Right kidney (tissue), 1 donor: ENCODE results near the gene ERO1B.
"Not testable (repeated sequence)": the region's sequence is repeated elsewhere in the genome, so short reads cannot be mapped to it uniquely, and the experiment has no call there.

Source experiments
- DNase-seq: peaks from one replicate; pipeline ENCODE4 v3.0.0-alpha.2; 2016

ERO1B gene

DNA sequence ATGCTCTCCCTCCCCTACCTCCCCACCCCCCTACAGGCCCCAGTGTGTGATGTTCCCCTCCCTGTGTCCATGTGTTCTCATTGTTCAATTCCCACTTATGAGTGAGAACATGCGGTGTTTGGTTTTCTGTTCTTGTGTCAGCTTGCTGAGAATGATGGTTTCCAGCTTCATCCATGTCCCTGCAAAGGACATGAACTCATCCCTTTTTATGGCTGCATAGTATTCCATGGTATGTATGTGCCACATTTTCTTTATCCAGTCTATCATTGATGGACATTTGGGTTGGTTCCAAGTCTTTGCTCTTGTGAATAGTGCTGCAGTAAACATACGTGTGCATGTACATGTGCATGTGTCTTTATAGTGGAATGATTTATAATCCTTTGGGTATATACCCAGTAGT, 95.3 kb downstream of the ERO1B start:
- not testable (repeated sequence) for DNase-seq

DNA sequence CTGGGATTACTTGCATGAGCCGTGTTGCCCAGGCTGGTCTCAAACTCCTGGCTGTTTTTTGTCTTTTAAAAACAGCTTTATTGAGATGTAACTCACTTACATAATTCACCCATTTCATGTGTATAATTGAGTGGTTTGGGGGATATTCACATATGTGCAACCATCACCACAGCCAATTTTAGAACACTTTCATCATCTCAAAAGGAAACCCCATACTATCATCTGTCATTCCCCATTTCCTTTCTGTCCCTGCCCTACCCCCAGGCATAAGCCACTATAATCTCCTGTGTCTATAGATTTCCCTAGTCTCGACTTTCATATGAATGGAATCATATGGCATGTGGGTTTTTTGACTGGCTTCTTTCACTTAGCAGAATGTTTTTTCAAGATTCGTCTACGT, 96.1 kb downstream of the ERO1B start:
- no peak for DNase-seq

DNA sequence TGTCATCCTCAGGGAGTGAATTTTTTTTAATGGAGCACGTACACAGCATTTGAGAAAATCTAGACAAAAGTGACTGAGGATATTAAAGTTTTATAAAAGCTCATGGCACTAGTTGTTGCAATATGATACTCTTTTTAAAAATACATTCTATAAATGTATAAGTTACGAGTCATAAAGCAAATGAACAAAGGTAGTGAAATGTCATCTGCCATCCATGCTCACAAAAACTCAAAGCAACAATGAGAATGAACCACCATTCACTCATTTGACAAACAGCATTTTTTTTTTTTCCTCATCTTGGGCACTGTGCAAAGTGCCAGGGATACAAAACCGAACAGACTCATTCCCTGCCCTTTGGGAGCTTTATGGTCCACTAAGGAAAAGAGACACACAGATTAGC, 100.7 kb downstream of the ERO1B start:
- no peak for DNase-seq

DNA sequence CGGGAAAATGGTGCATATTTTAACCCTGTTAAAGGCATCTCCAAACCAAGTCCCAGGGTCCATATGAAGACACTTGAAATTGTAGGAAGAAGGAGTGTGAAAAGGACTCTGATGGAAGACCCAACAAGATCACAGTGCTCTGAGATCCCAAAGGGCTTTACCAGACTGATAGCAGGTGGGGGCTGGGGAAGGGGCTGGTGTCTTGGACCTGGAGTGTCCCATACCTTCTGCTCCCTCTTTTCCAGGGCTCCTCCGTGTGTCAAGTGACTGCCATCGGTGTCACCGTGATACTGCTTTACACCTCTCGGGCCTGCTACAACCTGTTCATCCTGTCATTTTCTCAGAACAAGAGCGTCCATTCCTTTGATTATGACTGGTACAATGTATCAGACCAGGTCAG, 102.1 kb downstream of the ERO1B start:
- DNase-seq: no peak

DNA sequence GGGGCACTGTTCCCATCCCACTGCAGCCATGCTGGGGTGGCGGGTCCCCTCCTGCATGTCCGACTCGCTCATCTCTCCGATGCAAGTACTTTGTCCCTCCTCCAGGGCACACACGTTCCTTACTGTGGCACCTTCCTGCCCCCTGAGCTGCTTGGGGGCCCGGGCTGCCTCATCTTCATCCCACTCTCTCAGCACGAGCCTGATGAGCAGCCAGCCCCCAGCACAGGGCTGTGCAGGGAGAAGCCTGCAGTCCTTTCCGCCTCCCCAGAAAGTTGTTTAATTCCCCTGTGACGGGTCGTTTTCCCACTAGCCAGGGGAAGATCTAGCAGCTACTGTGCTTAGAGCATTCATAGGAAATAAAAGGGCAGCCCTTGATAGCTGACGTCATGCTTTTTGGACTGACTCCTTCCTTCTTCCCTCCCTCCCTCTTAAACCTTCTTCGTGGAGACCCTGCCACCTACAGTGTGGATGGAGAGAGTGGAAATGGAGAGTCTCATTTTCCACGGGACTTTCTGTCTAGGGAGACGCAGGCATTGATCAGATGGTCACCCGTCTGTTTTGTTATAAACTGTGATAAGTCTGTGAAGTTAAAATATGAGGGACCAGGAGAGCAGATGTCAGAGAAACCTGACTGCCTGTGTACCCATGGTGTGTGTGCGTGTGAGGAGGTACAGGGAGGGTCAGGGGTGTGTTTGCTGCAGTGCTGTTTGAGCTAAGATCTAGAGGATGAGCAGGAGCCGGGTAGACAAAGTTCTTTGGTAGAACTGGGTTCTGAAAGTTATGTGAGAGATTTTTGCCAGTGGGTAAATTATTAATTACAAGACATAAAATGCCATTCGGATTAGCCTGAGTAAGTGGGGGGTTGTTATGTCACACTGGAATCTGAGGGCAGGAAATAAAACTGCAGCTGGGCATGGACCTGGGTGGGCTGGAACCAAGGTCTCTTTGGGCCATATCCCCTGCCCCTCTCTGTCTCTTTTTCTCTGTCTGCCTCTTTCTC, 105.1 kb downstream of the ERO1B start:
- DNase-seq: peak; percentile 32

DNA sequence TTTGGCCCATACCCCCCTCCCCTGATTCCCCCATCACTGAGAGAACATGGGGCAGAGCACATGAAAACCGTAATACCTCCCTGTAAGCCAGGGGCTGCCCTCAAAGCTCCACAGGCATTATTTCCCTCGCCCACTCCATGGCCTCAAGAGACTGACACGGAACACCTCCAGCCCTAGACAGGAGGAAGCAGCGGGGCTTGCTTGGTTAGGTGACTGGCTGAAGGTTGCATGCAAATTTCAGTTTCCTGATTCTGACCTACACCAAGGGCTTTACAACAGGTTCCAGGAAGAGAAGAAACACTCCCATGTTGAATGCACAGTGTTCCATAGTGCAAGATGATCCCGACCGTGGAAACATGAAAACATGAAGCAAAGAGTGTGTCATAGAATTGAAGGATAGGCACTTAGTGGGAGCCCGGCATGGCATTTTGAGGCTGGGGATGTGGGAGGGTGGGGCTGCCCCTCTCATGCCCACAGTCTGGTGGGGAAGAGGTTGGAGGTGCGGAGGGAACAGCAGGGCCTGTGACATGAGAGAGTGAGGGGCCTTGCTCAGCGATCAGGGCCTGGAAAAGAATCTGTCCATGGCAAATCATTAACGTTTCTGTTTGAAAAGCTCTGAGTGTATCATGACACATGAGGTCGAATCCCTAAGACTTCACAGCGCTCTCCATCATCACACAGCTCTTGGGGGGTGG, 106.0 kb downstream of the ERO1B start:
- DNase-seq: no peak

DNA sequence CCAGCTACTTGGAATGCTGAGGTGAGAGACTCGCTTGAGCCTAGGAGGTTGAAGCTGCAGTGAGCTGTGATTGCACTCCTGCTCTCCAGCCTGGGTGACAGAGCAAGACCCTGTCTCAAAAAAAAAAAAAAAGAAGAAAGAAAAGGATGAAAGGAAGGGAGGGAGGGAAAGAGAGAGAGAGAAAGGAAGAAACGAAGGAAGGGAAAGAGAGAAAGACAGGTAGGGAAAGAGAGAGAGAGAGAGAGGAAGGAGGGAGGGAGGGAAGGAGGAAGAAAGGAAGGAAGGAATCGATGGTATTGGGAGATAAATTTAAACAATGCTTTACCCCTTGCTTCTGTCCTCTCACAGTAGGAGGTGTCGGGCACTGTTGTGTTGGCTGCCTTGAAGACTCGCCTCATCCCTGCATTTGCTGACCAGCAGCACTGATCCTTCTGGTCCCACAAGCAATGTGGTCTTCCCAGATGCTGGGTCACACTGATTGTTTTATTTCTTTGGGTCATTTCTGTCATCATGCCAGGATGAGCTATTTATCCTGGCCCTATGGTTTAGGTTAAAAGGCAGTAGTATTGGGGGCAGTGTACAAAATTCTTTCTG, 108.5 kb downstream of the ERO1B start:
- DNase-seq: no peak

DNA sequence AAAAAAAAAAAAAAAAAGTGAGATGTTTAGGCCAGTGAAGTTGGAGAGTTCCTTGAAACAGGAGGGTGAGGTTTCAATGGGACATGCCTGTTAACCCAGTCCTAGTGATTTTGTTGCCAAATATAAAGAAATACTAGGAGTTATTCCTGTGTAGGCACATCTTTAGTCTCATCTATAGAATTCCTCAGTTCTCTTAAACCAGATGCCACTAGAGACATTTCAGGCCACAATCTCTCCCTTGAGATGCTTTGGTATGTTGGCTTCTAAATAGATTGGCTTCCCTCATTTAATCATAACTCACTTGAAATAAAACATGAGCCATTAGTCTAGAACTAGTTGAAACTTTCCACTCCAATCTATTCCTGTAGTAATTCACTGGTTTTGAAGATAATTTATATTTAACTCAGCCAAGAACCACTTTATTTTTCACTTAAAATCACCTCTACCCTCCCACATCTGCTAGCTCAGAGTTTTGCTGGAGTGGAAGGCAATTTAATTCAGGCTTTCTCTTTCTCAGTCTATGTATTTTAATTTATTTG, 109.6 kb downstream of the ERO1B start:
- DNase-seq: no peak

DNA sequence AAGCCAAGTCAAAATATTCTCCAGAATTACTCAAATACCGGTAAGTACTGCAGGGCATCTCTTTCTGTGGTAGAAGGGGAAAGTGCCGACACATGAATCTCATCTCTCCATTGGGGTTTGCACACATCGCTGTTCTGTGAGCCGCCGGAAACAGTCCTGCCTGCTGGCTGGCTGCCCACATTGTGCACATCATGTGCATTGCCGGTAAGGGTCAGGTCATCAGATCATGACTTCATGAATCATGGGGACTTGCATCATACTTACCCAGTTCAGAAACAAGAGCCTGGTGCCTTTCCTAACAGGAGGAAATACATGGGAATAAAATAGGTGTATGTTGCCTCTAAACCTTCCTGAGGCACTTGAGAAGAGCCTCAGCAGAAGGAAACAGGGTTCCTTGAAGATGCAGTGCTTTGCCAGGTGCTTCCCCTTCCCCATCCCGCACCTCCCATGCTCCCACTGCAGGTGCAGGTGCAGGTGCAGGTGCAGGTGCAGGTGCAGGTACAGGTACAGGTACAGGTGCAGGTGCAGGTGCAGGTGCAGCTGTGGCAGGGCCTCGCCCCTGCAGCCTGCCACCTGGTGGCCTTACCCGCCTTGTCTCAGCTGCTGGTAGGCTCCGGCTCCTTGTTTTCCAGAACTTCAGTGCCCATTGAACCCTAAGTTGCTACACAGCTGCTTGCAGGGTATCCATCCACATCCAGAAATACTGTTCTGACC, 112.9 kb downstream of the ERO1B start:
- no peak for DNase-seq

DNA sequence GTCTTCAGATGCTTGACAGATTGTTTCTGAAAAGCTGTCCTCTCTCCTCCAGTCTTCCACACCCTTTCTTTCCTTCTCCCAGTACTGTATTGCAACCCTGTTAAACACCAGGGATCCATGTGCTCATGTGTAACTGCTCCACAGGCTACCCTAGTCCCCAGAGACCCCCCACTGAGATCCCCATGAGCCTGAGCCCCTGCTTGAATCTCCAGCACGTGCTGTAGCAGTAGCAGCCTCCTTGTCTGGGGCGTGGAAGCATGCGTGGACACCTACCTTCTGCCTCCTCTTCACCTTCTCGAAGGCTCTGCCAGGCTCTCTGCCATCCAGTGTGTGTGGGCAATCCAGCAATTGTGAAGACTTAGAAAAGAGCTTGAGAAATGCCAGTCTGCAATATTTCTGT, 114.2 kb downstream of the ERO1B start:
- no peak for DNase-seq

DNA sequence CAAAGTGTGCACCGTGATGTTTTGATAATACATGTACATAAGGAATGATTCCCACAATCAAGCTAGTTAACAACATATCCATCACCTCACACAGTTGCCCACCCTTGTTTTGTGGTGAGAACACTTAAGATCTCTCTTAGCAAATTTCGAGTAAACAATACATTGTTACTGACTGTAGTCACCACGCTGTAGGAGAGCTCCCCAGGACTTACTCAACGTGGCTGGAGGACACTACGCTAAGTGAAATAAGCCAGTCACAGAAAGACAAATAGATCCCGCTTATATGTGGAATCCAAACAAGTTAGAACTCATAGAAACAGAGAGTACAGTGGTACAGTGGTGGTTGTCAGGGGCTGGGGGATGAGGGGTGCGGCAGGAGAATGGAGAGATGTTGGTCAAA, 114.6 kb downstream of the ERO1B start:
- no peak for DNase-seq

DNA sequence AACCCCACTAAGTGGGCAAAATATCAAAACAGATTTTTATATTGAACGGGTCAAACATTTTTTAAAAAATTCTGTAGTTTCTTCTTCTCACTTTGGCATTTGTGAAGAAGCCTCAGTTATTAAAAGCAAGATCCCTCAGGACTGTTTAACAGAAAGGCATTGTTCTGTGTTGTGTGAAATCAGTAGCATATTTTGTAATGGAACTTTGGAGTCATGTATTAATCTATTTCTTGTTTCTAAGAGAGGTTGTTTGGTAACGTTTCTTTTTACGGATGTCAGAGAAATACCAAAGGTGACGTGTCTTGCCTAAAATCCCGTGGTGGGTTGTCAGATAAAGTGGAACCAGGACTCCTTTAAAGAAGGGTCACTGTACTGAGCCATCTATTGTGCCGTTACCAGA, 115.7 kb downstream of the ERO1B start:
- DNase-seq: no peak
